ENCODE data around the gene COL25A1.
"Not testable (repeated sequence)": the region's sequence is repeated elsewhere in the genome, so short reads cannot be mapped to it uniquely, and the experiment has no call there.

Gene COL25A1

GRCh38 chr4:108900018-108900580, 402.4 kb downstream of the COL25A1 start:
- DNase-seq: no peak

- DNase-seq: no peak
Measured at GRCh38 chr4:108893468-108893867, 409.0 kb downstream of the COL25A1 start.

GRCh38 chr4:108891896-108892590, 410.4 kb downstream of the COL25A1 start:
- no peak for DNase-seq

DNA sequence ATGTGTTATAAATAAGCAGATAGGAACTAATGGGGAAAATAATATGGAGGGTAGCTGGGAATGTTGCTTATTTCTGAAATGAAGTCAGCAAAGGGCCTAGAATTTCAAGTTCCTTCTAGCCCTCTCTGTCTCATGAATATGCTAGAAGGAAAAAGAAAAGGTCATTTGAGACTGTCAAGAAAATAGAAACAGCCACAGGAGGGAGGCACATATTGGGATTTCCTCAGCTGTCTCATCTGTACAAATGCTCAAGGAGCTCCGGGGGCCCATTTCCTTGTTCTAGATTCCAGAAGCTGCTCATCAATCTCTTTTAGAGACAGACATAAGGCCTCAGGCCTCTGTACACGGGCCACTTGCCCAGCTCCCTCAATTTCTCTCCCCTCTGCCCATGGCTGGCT, 412.0 kb downstream of the COL25A1 start:
- DNase-seq: no peak

DNA sequence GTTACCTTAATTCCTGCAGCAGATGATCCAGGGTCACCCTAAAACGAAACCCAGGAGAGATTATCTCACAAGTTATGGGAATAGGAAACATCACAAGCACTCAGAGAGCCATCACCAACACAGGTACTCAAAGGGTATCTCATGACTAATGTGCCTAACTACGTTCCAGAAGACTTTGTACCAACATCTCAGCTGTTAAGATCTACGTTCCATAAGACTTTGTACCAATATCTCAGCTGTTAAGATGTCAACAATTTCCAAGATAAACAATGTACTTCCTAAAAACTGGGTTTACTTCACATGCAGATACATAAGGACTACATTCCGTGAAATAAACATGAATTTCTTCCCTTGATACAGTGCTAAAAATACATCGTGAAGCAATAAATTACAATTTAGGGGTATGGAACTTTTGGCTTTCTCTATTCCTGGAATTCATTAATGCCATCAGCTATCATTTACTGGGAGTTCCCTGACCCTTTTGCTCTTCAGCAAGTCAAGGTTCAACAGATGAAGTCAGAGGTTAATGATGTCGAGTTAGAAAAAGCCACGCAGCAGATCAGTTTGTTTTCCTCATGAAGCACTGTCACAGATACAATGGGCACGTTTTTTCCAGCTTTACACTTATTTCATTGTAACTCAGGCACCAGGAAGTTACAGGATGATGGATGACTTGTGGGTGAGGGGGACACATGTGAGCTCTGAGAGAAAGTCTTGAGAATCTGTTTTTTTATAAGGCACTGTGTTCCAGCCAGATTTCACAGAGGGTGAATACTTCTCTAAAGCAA, 412.6 kb downstream of the COL25A1 start:
- no peak for DNase-seq

GRCh38 chr4:108888769-108889168, 413.7 kb downstream of the COL25A1 start:
- no peak for DNase-seq

- no peak for DNase-seq
Measured at GRCh38 chr4:108887034-108887433, 415.4 kb downstream of the COL25A1 start.

GRCh38 chr4:108885211-108885610, 417.2 kb downstream of the COL25A1 start:
- no peak for DNase-seq

- no peak for DNase-seq
Measured at GRCh38 chr4:108884596-108884995, 417.9 kb downstream of the COL25A1 start.

DNA sequence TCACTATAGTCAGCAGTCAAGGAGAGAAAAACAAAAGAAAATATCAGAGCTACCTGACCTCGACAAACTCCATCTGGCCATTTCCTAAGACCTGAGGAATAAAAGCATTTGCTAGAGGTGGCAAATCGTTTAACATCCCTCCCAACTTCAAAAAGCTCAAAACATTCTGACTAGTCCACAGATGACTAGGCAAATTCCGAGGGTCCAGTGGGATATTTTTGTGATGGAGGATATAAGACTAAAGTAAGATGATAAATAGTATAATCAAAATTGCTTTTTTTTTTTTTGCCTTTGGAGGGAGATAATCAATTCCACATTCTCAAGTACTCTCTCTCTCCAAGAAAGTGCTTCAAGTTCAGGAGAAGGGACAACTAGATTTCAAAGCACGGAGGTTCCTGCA, 420.5 kb downstream of the COL25A1 start:
- no peak for DNase-seq

GRCh38 chr4:108881190-108881589, 421.3 kb downstream of the COL25A1 start:
- DNase-seq: no peak

GRCh38 chr4:108878806-108879205, 423.7 kb downstream of the COL25A1 start:
- DNase-seq: no peak

DNA sequence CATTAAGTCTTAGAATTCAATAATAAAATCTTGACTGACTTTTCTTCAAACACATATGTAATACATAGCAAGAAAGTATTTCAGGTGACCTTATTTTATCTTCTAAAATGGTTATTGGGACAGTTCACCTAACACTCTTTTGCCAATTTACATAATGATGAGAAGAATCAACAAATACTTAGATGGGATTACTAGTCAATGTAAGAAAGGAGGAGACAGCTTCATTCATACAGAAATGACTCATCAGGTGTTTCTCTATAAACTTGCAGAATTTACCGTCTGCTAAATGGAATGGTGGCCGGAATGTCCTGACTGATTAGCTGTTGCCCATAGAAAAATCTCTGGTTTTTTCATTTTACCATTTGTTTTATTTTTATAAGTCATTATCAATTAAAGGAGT, 424.6 kb downstream of the COL25A1 start:
- no peak for DNase-seq

GRCh38 chr4:108874806-108875205, 427.7 kb downstream of the COL25A1 start:
- no peak for DNase-seq

- not testable (repeated sequence) for DNase-seq
Measured at GRCh38 chr4:108869970-108870369, 432.5 kb downstream of the COL25A1 start.

DNA sequence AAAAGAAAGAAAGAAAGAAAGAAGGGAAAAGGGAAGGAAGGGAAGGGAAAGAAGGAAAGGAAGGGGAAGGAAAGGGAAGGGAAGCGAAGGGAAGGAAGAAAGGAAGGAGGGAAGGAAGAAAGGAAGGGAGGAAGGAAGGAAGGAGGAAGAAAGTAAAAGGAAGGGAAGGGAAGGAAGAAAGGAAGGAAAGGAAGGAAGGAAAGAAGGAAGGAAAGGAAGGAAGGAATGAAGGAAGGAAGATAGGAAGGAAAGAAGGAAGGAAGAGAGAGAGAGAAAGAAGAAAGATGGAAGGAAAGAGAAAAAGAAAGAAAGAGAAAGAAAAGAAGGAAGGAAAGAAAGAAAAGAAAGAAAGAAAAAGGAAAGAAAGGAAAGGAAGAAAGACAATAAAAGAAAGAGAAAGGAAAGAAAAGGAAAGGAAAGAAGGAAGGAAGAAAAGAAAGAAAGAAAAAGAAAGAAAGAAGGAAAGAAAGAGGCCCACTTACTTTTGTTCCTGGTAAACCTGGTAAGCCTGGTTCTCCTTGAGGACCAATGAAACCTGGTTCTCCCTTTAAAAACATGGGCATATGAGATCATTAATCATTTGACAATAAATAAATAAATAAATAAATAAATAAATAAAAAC, 433.7 kb downstream of the COL25A1 start:
- no peak for DNase-seq

- DNase-seq: no peak
Measured at GRCh38 chr4:108867476-108867875, 435.0 kb downstream of the COL25A1 start.

DNA sequence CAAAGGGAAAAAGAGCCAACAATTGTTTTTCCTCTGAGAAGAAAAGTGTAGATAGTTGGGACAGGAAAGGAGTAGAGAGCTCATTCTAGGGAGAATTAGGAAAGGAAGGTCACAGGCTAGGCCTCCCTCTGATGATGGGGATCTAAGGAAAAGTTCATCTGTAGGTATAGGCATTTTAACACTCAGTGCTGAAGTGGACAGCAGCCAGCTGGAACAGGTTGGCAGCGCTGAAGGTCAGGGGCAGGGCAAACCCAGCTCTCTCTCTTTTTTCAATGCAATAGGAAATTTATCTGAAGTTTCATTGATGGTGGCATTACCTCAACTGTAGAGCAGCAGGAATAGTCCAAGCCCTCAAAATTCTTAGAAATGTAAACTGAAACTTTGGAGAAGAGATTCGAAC, 441.1 kb downstream of the COL25A1 start:
- no peak for DNase-seq

- no peak for DNase-seq
Measured at GRCh38 chr4:108854786-108855185, 447.7 kb downstream of the COL25A1 start.

DNA sequence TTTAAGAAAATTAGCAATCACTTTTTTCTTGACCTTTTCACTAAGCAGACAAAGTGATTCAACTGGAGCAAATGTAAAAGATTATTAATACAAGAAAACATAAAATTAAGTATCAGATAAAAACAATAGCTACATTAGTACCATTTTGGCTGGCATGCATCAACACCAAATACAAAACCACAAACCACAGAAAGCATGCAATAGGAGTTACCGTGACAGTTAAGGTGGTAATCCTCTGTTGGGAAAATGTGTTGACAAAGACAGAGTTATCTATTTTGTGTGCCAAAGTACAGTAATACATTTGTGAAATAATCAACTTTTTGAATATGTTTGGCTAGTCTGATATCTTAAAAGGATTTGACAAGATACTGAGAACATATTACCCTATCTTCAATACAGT, 449.8 kb downstream of the COL25A1 start:
- DNase-seq: no peak

DNA sequence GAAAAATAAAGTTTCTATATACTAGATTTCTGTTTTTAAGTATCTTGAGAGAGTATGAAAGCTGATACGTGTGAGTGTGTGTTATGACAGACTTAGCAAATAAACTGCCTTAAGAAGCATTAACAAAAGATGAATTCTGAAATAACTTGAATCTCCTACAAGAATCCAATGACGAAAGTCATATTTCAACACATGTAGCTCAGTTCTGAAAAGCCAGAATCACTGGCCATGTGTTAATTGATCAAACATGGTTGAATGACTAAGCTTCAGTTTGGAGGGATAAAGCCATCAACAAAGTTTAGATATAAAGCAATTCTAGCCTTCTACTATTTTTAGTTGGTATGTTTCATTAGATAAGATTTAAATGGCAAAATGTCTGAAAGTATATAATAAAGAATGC, 451.1 kb downstream of the COL25A1 start:
- DNase-seq: no peak

- no peak for DNase-seq
Measured at GRCh38 chr4:108850219-108850649, 452.2 kb downstream of the COL25A1 start.

DNA sequence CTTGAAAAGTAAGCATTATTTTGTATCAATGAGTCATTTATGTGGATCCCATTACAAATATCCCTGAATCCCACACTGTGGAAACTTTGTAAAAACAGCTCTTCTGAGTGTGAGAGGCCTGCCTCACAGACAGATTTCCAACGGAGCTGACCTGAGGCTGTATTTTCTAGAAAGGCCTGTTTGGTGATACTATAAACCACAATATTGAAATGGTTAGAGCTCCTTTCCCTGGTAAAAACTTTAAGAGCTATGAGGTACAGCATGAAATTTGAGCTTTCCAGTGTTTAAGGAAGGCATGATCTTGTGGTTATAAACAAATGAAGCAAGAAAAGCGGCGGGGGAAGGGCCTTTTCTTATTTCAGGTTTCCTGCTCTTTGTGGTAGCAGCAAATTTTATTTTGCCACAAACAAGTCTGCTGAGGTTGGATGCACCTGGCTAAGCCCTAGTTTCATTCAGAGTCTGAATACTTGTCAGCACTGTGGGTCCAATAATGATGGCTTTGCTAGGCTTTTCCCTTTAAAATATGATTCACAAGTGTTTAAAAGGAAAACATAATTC, 452.8 kb downstream of the COL25A1 start:
- DNase-seq: no peak
